H54 (cell line): Measurements from ENCODE around the gene ZCCHC18.
"Not testable (repeated sequence)": the region's sequence is repeated elsewhere in the genome, so short reads cannot be mapped to it uniquely, and the experiment has no call there.

Experiments used
- DNase-seq: peaks from one replicate; pipeline ENCODE4 v3.0.0; 2011; ENCODE audit warnings: low spot score, mixed read lengths; ENCODE audit not compliant: insufficient read length
- FAIRE-seq: peaks from 3 replicates; lab custom pipeline; 2011; peaks lifted over from hg19 to GRCh38; lab: Jason Lieb, UNC
- POLR2A ChIP-seq: IDR thresholded peaks from 2 replicates; pipeline ENCODE4 v1.6.1; 2011; ENCODE audit warnings: low read depth, mild to moderate bottlenecking, low read length

ZCCHC18 gene

GRCh38 chrX:104112326-104112951 lies at the start of gene ZCCHC18:
Gene ZCCHC18, plus strand, starts transcription at chrX:104112523. Its CDS starts 1,589 bp downstream, at chrX:104114112.
- FAIRE-seq (no peak), DNase-seq (peak; percentile 41)
- 0 out of 2 replicates have a peak, but pooled peaks have one; percentile 14 for TF ChIP-seq POLR2A

GRCh38 chrX:104062636-104063035 lies 49.7 kb upstream of the ZCCHC18 start:
- DNase-seq, FAIRE-seq: not testable (repeated sequence)

GRCh38 chrX:104075778-104076445 lies 36.4 kb upstream of the ZCCHC18 start, which contains the start of gene TMSB15C:
Gene TMSB15C, minus strand, starts transcription at chrX:104076236.
- FAIRE-seq, DNase-seq: not testable (repeated sequence)

GRCh38 chrX:104077854-104078253 lies 34.5 kb upstream of the ZCCHC18 start:
- DNase-seq, FAIRE-seq: not testable (repeated sequence)

GRCh38 chrX:104084063-104084462 lies 28.3 kb upstream of the ZCCHC18 start:
- DNase-seq, result no peak
- no peak for TF ChIP-seq POLR2A
- no peak for FAIRE-seq

GRCh38 chrX:104084534-104085277 lies 27.6 kb upstream of the ZCCHC18 start:
- DNase-seq, result no peak
- FAIRE-seq, result no peak
- no peak for TF ChIP-seq POLR2A

- FAIRE-seq, result no peak
- no peak for DNase-seq
These were observed 26.8 kb upstream of the ZCCHC18 start for GRCh38 chrX:104085477-104085876.

GRCh38 chrX:104085919-104086318 lies 26.4 kb upstream of the ZCCHC18 start:
- FAIRE-seq (no peak), DNase-seq (no peak)
- no peak for TF ChIP-seq POLR2A

More at GRCh38 chrX:104085477-104085876, 26.8 kb upstream of the ZCCHC18 start:
- no peak for TF ChIP-seq POLR2A

- FAIRE-seq (peak; percentile 41), DNase-seq (no peak)
- TF ChIP-seq POLR2A, result no peak
These were observed 14.0 kb upstream of the ZCCHC18 start for GRCh38 chrX:104098151-104098808.

GRCh38 chrX:104098919-104099318 lies 13.4 kb upstream of the ZCCHC18 start:
- no peak for DNase-seq
- no peak for FAIRE-seq
- no peak for TF ChIP-seq POLR2A

GRCh38 chrX:104104676-104105075 lies 7.6 kb upstream of the ZCCHC18 start:
- no peak for TF ChIP-seq POLR2A
- DNase-seq (no peak), FAIRE-seq (no peak)

- TF ChIP-seq POLR2A, result no peak
- DNase-seq (no peak), FAIRE-seq (no peak)
These were observed 6.7 kb upstream of the ZCCHC18 start for GRCh38 chrX:104105330-104106262.

- FAIRE-seq, result no peak
These were observed 3.4 kb upstream of the ZCCHC18 start for GRCh38 chrX:104108955-104109354.

GRCh38 chrX:104110491-104111240 lies 1.7 kb upstream of the ZCCHC18 start:
- DNase-seq, FAIRE-seq: not testable (repeated sequence)

More at GRCh38 chrX:104108955-104109354, 3.4 kb upstream of the ZCCHC18 start:
- no peak for DNase-seq
- TF ChIP-seq POLR2A, result no peak
